ENCODE results near the gene BTRC.

BTRC gene

GRCh38 chr10:101444058-101444898 lies 90.3 kb downstream of the BTRC start:
- DNase-seq (ENCODE audit: low read depth, low spot score): no peak

- DNase-seq (ENCODE audit: low read depth, low spot score): no peak
These were observed 92.1 kb downstream of the BTRC start for GRCh38 chr10:101446071-101446470.

GRCh38 chr10:101446947-101447346 lies 93.0 kb downstream of the BTRC start:
- DNase-seq (ENCODE audit: low read depth, low spot score): no peak

- no peak for DNase-seq (ENCODE audit: low read depth, low spot score)
These were observed 93.5 kb downstream of the BTRC start for GRCh38 chr10:101447477-101447876.

GRCh38 chr10:101450277-101451080 lies 96.5 kb downstream of the BTRC start:
- DNase-seq (ENCODE audit: low read depth, low spot score): no peak

- DNase-seq (ENCODE audit: low read depth, low spot score): no peak
These were observed 97.3 kb downstream of the BTRC start for GRCh38 chr10:101451261-101451660.

GRCh38 chr10:101451667-101452069 lies 97.7 kb downstream of the BTRC start:
- no peak for DNase-seq (ENCODE audit: low read depth, low spot score)

- no peak for DNase-seq (ENCODE audit: low read depth, low spot score)
These were observed 98.2 kb downstream of the BTRC start for GRCh38 chr10:101452176-101452575.

- DNase-seq (ENCODE audit: low read depth, low spot score): no peak
These were observed 98.6 kb downstream of the BTRC start for GRCh38 chr10:101452593-101452992.

- no peak for DNase-seq (ENCODE audit: low read depth, low spot score)
These were observed 99.4 kb downstream of the BTRC start for GRCh38 chr10:101453318-101453717.

- DNase-seq (ENCODE audit: low read depth, low spot score): no peak
These were observed 100.1 kb downstream of the BTRC start for GRCh38 chr10:101453791-101454718.

GRCh38 chr10:101458869-101459268 lies 104.9 kb downstream of the BTRC start:
- DNase-seq (ENCODE audit: low read depth, low spot score): no peak

- DNase-seq (ENCODE audit: low read depth, low spot score): no peak
These were observed 110.1 kb downstream of the BTRC start for GRCh38 chr10:101464082-101464481.

- DNase-seq (ENCODE audit: low read depth, low spot score): no peak
These were observed 110.6 kb downstream of the BTRC start for GRCh38 chr10:101464599-101464998.

- DNase-seq (ENCODE audit: low read depth, low spot score): no peak
These were observed 112.3 kb downstream of the BTRC start for GRCh38 chr10:101466016-101466912.

- DNase-seq (ENCODE audit: low read depth, low spot score): peak; percentile 52
These were observed 113.4 kb downstream of the BTRC start for GRCh38 chr10:101467286-101467770.

GRCh38 chr10:101468159-101468558 lies 114.2 kb downstream of the BTRC start:
- no peak for DNase-seq (ENCODE audit: low read depth, low spot score)

GRCh38 chr10:101476383-101476782 lies 122.4 kb downstream of the BTRC start:
- DNase-seq (ENCODE audit: low read depth, low spot score): no peak

GRCh38 chr10:101478956-101479355 lies 125.0 kb downstream of the BTRC start:
- no peak for DNase-seq (ENCODE audit: low read depth, low spot score)

GRCh38 chr10:101481256-101481655 lies 127.3 kb downstream of the BTRC start:
- DNase-seq (ENCODE audit: low read depth, low spot score): no peak
